ENCODE measurements around the gene CARNS1. TPM values are rescaled to one million over a fixed set of nuclear protein-coding genes. Genes with fewer than 3 reads are reported as not detected.

The CARNS1 gene
- total and polyA plus RNA-seq, 9 of the 15 experiments (the other 6 are each of a cell fraction or from before 2014, with no cell fraction given): 0.01 to 0.18 (median 0.06) TPM; not detected in 3

GRCh38 chr11:67434395-67434881 is 19.0 kb downstream of the CARNS1 start (continued):
- TF ChIP-seq SMARCA4 (IDR thresholded peaks at IDR 0.05): no peak
- TF ChIP-seq HES1 (IDR thresholded peaks at IDR 0.05; ENCODE audit: low read depth): no peak
- TF ChIP-seq, protein P1, sequence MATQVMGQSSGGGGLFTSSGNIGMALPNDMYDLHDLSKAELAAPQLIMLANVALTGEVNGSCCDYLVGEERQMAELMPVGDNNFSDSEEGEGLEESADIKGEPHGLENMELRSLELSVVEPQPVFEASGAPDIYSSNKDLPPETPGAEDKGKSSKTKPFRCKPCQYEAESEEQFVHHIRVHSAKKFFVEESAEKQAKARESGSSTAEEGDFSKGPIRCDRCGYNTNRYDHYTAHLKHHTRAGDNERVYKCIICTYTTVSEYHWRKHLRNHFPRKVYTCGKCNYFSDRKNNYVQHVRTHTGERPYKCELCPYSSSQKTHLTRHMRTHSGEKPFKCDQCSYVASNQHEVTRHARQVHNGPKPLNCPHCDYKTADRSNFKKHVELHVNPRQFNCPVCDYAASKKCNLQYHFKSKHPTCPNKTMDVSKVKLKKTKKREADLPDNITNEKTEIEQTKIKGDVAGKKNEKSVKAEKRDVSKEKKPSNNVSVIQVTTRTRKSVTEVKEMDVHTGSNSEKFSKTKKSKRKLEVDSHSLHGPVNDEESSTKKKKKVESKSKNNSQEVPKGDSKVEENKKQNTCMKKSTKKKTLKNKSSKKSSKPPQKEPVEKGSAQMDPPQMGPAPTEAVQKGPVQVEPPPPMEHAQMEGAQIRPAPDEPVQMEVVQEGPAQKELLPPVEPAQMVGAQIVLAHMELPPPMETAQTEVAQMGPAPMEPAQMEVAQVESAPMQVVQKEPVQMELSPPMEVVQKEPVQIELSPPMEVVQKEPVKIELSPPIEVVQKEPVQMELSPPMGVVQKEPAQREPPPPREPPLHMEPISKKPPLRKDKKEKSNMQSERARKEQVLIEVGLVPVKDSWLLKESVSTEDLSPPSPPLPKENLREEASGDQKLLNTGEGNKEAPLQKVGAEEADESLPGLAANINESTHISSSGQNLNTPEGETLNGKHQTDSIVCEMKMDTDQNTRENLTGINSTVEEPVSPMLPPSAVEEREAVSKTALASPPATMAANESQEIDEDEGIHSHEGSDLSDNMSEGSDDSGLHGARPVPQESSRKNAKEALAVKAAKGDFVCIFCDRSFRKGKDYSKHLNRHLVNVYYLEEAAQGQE (IDR thresholded peaks at IDR 0.05; ENCODE audit: borderline replicate concordance): no peak
- TF ChIP-seq, protein P1 (CRISPR knock-in tag; IDR thresholded peaks at IDR 0.05; ENCODE audit: low read depth): no peak
- TF ChIP-seq HMG20A (CRISPR knock-in tag; conservative IDR thresholded peaks at IDR 0.05): no peak
- TF ChIP-seq MEF2D (tag; conservative IDR thresholded peaks at IDR 0.05; ENCODE audit: low read depth): no peak
- no peak for TF ChIP-seq ELF1 (tag; IDR thresholded peaks at IDR 0.05)
- TF ChIP-seq NEUROD1 (IDR thresholded peaks at IDR 0.05; ENCODE audit: borderline replicate concordance, low read depth, low read length, partially characterized antibody): no peak
- TF ChIP-seq ZNF121 (CRISPR knock-in tag; conservative IDR thresholded peaks at IDR 0.05): no peak
- no peak for TF ChIP-seq USF2 (CRISPR knock-in tag; IDR thresholded peaks at IDR 0.05)
- no peak for TF ChIP-seq MBD2 (IDR thresholded peaks at IDR 0.05; ENCODE audit: borderline replicate concordance, low read depth)
- peak; percentile 17 for TF ChIP-seq RBM22 (IDR thresholded peaks at IDR 0.05; ENCODE audit: low read depth, low read length, poor library complexity, severe bottlenecking)
- TF ChIP-seq ZNF76 (CRISPR knock-in tag; IDR thresholded peaks at IDR 0.05; ENCODE audit: borderline replicate concordance): no peak
- no peak for TF ChIP-seq ZFX (CRISPR knock-in tag; IDR thresholded peaks at IDR 0.05)
- no peak for TF ChIP-seq BHLHE40 (IDR thresholded peaks at IDR 0.05; ENCODE audit: low read length)
- no peak for TF ChIP-seq SAFB2 (IDR thresholded peaks at IDR 0.05; ENCODE audit: borderline replicate concordance, low read depth, low read length, severe bottlenecking)
- TF ChIP-seq POLR2G (IDR thresholded peaks at IDR 0.05; ENCODE audit: low read depth, low read length): peak; percentile 9; the same call in 1 of the 2 replicates
- TF ChIP-seq HDAC3 (IDR thresholded peaks at IDR 0.05; ENCODE audit: borderline replicate concordance, partially characterized antibody): no peak

Data from K562 (cell line).